ENCODE data around the gene HFM1. TPM values are rescaled to one million over a fixed set of nuclear protein-coding genes. Genes with fewer than 3 reads are reported as not detected.
"Not testable (repeated sequence)": the region's sequence is repeated elsewhere in the genome, so short reads cannot be mapped to it uniquely, and the experiment has no call there.

The HFM1 gene
- total RNA-seq, 2 donors from 2014 or later: 0.18 to 4.8 TPM

DNA sequence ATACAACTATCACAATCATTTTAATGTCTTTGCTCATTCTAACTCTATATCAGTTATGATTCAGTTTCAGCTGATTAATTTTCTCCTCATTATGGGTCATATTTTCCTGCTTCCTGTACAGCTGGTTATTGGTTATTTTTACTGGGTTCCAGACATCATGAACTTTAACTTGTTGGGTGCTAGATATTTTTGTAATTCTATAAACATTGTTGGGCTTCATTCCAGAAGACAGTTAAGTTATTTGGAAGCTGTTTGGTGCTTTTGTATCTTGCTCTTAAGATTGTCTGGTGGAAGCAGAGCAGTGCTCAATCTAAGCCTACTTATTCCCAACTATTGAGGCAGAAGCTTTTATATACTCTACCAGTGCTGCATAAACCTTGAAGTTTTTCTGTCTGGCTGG is 34.4 kb upstream of the HFM1 start:
- intact Hi-C loops (cut with DNase I): no loop called here
- Histone ChIP-seq H3K4me3 (no peak overlapping the region), H3K4me1 (replicated peaks) (no peaks in the 10 kb centered on the region), H3K9me3 (no peaks in the 10 kb centered on the region), H3K36me3 (no peaks in the 10 kb centered on the region), H3K27ac (no peak overlapping the region), H3K27me3 (replicated peaks; ENCODE audit: insufficient read depth) (no peaks in the 10 kb centered on the region)
- TF ChIP-seq CTCF (IDR thresholded peaks at IDR 0.05) (no peak), POLR2A (IDR thresholded peaks at IDR 0.05) (no peak), POLR2AphosphoS5 (IDR thresholded peaks at IDR 0.05) (no peak)
- no peak for DNase-seq (ENCODE audit: low spot score)

- no peak overlapping the region for H3K4me3 ChIP-seq
- H3K36me3 ChIP-seq: no peaks in the 10 kb centered on the region
- no peak for TF ChIP-seq POLR2A (IDR thresholded peaks at IDR 0.05)
- no peak for TF ChIP-seq POLR2AphosphoS5 (IDR thresholded peaks at IDR 0.05)
- no peak for TF ChIP-seq CTCF (IDR thresholded peaks at IDR 0.05)
- H3K9me3 ChIP-seq: no peaks in the 10 kb centered on the region
- H3K27ac ChIP-seq: no peak overlapping the region
- WGBS: 51% methylated on average over 13 of the region's 13 CpGs
- no peaks in the 10 kb centered on the region for H3K4me1 ChIP-seq (replicated peaks)
- no peak for DNase-seq (ENCODE audit: low spot score)
- H3K27me3 ChIP-seq (replicated peaks; ENCODE audit: insufficient read depth): no peaks in the 10 kb centered on the region
- intact Hi-C loops (cut with DNase I): no loop called here
Observed at GRCh38 chr1:91428182-91428798, 23.7 kb upstream of the HFM1 start.

- no peaks in the 10 kb centered on the region for H3K4me1 ChIP-seq (replicated peaks)
- H3K9me3 ChIP-seq: no peaks in the 10 kb centered on the region
- H3K36me3 ChIP-seq: no peaks in the 10 kb centered on the region
- H3K27me3 ChIP-seq (replicated peaks; ENCODE audit: insufficient read depth): no peaks in the 10 kb centered on the region
- H3K4me3 ChIP-seq: no peak overlapping the region
- no peak for TF ChIP-seq POLR2A (IDR thresholded peaks at IDR 0.05)
- DNase-seq (ENCODE audit: low spot score): no peak
- WGBS: 42% methylated on average over 7 of the region's 13 CpGs
- no peak overlapping the region for H3K27ac ChIP-seq
- intact Hi-C loops (cut with DNase I): no loop called here
Observed at GRCh38 chr1:91427741-91428140, 23.1 kb upstream of the HFM1 start.

DNA sequence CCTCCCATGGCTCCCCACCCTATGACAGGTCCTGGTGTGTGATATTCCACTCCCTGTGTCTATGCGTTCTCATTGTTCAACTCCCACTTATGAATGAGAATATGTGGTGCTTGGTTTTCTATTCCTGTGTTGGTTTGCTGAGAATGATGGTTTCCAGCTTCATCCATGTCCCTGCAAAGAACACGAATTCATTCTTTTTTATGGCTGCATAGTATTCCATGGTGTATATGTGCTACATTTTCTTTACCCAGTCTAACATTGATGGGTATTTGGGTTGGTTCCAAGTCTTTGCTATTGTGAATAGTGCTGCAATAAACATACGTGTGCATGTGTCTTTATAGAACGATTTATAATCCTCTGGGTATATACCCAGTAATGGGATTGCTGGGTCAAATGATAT is 17.9 kb upstream of the HFM1 start:
- H3K36me3 ChIP-seq; H3K9me3 ChIP-seq; H3K27ac ChIP-seq; H3K27me3 ChIP-seq (replicated peaks; ENCODE audit: insufficient read depth); H3K4me1 ChIP-seq (replicated peaks); H3K4me3 ChIP-seq; DNase-seq (ENCODE audit: low spot score); intact Hi-C loops (cut with DNase I): not testable (repeated sequence)
- 83% methylated on average over 4 of the region's 4 CpGs for WGBS

- Histone ChIP-seq H3K4me3 (no peak overlapping the region), H3K9me3 (no peaks in the 10 kb centered on the region), H3K36me3 (no peaks in the 10 kb centered on the region), H3K27ac (no peak overlapping the region), H3K4me1 (replicated peaks) (no peaks in the 10 kb centered on the region), H3K27me3 (replicated peaks; ENCODE audit: insufficient read depth) (no peaks in the 10 kb centered on the region)
- intact Hi-C loops (cut with DNase I): no loop called here
- DNase-seq (ENCODE audit: low spot score): no peak
- no peak for TF ChIP-seq POLR2AphosphoS5 (IDR thresholded peaks at IDR 0.05)
- TF ChIP-seq CTCF (IDR thresholded peaks at IDR 0.05): no peak
- TF ChIP-seq POLR2A (IDR thresholded peaks at IDR 0.05): no peak
Observed at GRCh38 chr1:91412371-91412770, 7.7 kb upstream of the HFM1 start.

- no peak overlapping the region for H3K4me3 ChIP-seq
- no peaks in the 10 kb centered on the region for H3K4me1 ChIP-seq (replicated peaks)
- TF ChIP-seq POLR2A (IDR thresholded peaks at IDR 0.05) (no peak), POLR2AphosphoS5 (IDR thresholded peaks at IDR 0.05) (no peak), CTCF (IDR thresholded peaks at IDR 0.05) (no peak)
- WGBS: 72% methylated on average over 7 of the region's 7 CpGs
- H3K27me3 ChIP-seq (replicated peaks; ENCODE audit: insufficient read depth): no peaks in the 10 kb centered on the region
- H3K36me3 ChIP-seq: no peaks in the 10 kb centered on the region
- no peaks in the 10 kb centered on the region for H3K9me3 ChIP-seq
- no peak for DNase-seq (ENCODE audit: low spot score)
- H3K27ac ChIP-seq: no peak overlapping the region
- intact Hi-C loops (cut with DNase I): loop anchor here (10.0 kb wide), 1 partner anchor 98 kb away; the partner anchor contains the start of gene CDC7
Observed at GRCh38 chr1:91406773-91407389, 2.2 kb upstream of the HFM1 start.

All from prostate gland (tissue), 2 donors.